ENCODE measurements around the gene SP6.

SP6 gene

DNA sequence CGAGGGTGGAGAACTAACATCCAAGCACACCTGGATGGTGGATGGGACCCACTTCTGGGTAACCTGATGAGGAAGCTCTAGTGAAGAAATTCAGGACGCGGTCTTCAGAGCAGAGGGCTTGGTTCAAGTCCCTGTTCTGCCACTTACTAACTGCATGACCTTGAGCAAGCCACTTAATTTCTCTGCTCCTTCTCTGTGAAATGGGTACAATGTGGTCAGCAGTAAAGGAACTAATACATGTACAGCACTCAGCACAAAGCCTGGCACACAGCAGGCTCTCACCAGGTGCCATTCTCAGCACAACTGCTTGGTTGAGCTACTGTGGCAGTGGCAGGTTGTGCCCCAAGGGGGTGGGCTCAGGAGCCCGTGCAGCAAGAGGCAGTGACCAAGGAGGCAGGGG is 27.4 kb downstream of the SP6 start:
- ATAC-seq (ENCODE audit: insufficient read depth, low read depth) = no peak
- no peak for TF ChIP-seq EZH2 (IDR thresholded peaks at IDR 0.05; ENCODE audit: borderline replicate concordance, low read depth, low read length, severe bottlenecking)
- TF ChIP-seq, protein P1, sequence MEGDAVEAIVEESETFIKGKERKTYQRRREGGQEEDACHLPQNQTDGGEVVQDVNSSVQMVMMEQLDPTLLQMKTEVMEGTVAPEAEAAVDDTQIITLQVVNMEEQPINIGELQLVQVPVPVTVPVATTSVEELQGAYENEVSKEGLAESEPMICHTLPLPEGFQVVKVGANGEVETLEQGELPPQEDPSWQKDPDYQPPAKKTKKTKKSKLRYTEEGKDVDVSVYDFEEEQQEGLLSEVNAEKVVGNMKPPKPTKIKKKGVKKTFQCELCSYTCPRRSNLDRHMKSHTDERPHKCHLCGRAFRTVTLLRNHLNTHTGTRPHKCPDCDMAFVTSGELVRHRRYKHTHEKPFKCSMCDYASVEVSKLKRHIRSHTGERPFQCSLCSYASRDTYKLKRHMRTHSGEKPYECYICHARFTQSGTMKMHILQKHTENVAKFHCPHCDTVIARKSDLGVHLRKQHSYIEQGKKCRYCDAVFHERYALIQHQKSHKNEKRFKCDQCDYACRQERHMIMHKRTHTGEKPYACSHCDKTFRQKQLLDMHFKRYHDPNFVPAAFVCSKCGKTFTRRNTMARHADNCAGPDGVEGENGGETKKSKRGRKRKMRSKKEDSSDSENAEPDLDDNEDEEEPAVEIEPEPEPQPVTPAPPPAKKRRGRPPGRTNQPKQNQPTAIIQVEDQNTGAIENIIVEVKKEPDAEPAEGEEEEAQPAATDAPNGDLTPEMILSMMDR (IDR thresholded peaks at IDR 0.05; ENCODE audit: borderline replicate concordance, extremely low read depth, low read length, poor library complexity, severe bottlenecking) = no peak

DNA sequence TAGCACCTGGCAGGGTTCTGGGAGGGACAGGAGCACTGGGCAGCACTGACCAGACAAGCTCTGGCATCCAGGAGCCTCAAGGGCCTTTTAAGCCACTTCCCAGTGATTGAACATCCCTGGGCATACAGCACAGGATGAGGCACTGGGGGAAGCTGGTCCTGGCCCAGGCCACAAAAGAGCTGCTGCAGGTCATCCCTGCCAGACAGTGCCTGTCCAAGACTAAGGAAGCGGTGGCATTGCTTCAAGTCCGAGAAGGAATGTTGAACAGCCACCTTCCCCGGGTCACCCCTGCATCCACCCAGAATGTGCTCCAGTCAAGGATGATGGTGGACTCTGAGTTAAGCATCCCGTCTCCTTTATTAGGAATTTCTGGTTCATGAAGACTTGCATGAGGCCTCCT is 28.2 kb downstream of the SP6 start:
- Histone ChIP-seq H3K9ac (ENCODE audit: low read depth, low read length) (no peak overlapping the region), H3K79me2 (ENCODE audit: insufficient read depth, low read length) (peaks cover 19% of the 10 kb centered on the region), H3K9me3 (ENCODE audit: insufficient read depth, low read length, severe bottlenecking) (no peaks in the 10 kb centered on the region), H3K4me1 (ENCODE audit: insufficient read depth, low read length) (peaks cover 24% of the 10 kb centered on the region), H3K36me3 (ENCODE audit: insufficient read depth, low read length) (peaks cover 54% of the 10 kb centered on the region), H3K27me3 (ENCODE audit: insufficient read depth, low read length, poor library complexity) (no peaks in the 10 kb centered on the region), H4K20me1 (ENCODE audit: insufficient read depth, low read length) (no peaks in the 10 kb centered on the region; the same call in 1 of the 2 replicates), H3K4me3 (ENCODE audit: low read depth in 1 of 2, low read length in 2 of 2) (no peak overlapping the region), H2AFZ (ENCODE audit: low read depth, low read length) (no peak overlapping the region), H3K4me2 (ENCODE audit: insufficient read depth, low read length) (no peak overlapping the region), H3K27ac (ENCODE audit: low read length) (no peak overlapping the region)
- no peak for DNase-seq
- TF ChIP-seq, protein P1 (IDR thresholded peaks at IDR 0.05; ENCODE audit: borderline replicate concordance, extremely low read depth, low read length, poor library complexity, severe bottlenecking) = no peak
- no peak for TF ChIP-seq EZH2 (IDR thresholded peaks at IDR 0.05; ENCODE audit: borderline replicate concordance, low read depth, low read length, severe bottlenecking)
- no peak for ATAC-seq (ENCODE audit: insufficient read depth, low read depth)

More for the DNA sequence above, 27.4 kb downstream of the SP6 start:
- Histone ChIP-seq H2AFZ (ENCODE audit: low read depth, low read length) (no peak overlapping the region), H3K27ac (ENCODE audit: low read length) (no peak overlapping the region), H3K9me3 (ENCODE audit: insufficient read depth, low read length, severe bottlenecking) (no peaks in the 10 kb centered on the region), H3K4me1 (ENCODE audit: insufficient read depth, low read length) (peaks cover 24% of the 10 kb centered on the region), H3K4me3 (ENCODE audit: low read depth in 1 of 2, low read length in 2 of 2) (no peak overlapping the region), H3K9ac (ENCODE audit: low read depth, low read length) (no peak overlapping the region), H3K27me3 (ENCODE audit: insufficient read depth, low read length, poor library complexity) (no peaks in the 10 kb centered on the region), H3K36me3 (ENCODE audit: insufficient read depth, low read length) (peaks cover 54% of the 10 kb centered on the region), H4K20me1 (ENCODE audit: insufficient read depth, low read length) (no peaks in the 10 kb centered on the region; the same call in 1 of the 2 replicates), H3K79me2 (ENCODE audit: insufficient read depth, low read length) (peaks cover 24% of the 10 kb centered on the region), H3K4me2 (ENCODE audit: insufficient read depth, low read length) (no peak overlapping the region)
- no peak for DNase-seq

DNA sequence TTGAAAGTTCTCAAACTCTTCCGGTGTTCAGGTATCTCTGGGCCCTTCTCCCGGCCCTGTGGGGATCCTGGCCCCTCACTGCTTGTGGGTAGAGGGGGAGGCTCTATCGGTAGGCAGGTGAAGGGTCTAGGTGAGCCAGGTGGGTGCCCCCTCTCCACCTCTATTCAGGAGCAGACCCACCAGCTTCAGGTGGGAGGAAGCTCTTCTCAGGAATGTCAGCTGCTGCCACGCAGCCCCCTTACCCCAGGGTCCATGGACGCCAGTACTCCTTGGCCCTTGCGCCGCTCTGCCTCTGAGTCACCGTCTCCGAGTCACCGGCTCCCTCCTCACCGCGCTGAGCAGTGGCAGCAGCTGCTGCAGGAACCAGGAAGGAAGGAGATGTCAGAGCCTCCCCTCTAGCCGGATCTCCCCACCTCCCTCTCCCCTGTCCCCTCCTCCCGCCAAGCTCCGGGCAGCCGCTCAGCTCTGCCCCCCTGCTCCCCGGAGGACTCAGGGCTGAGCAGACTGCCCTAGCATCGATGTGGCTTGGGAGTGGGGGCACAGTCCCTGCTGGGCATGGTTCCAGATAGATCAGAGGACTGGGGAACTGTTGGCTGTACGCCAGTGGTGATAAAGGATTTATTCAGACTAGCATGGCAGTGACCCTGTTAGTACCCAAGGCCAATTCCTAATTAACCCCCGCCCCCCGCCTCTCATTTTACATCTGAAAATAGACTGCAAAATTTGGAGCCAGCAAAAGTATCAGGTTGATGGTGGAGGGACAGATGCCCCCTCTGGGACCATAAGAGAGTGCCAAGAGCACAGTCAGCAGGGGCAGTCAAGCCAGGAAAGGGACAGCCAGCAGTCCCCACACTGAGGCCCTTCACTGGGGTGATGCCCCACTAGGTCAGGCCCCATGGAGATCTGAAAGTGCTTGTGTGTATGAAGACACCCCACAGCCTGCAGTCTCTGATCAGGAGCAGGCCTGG is 29.3 kb downstream of the SP6 start, which contains the start of gene OSBPL7:
Gene OSBPL7, minus strand, starts transcription at position 371 of the 968 bp plus-strand sequence. CDS start 1,516 bp downstream, outside the sequence.
- DNase-seq (peak; percentile 90), ATAC-seq (ENCODE audit: insufficient read depth, low read depth) (peak; percentile 99)
- Histone ChIP-seq H4K20me1 (ENCODE audit: insufficient read depth, low read length) (no peaks in the 10 kb centered on the region; the same call in 1 of the 2 replicates), H3K27ac (ENCODE audit: low read length) (peak within 1 kb of the TSS; percentile 78), H3K9ac (ENCODE audit: low read depth, low read length) (peak within 1 kb of the TSS; percentile 79), H3K4me1 (ENCODE audit: insufficient read depth, low read length) (peaks cover 24% of the 10 kb centered on the region), H3K4me2 (ENCODE audit: insufficient read depth, low read length) (peak within 1 kb of the TSS; percentile 99), H3K27me3 (ENCODE audit: insufficient read depth, low read length, poor library complexity) (no peaks in the 10 kb centered on the region), H3K4me3 (ENCODE audit: low read depth in 1 of 2, low read length in 2 of 2) (peak within 1 kb of the TSS; percentile 85 to 88; a peak in 3 of 4 replicates), H2AFZ (ENCODE audit: low read depth, low read length) (peak within 1 kb of the TSS; percentile 84), H3K36me3 (ENCODE audit: insufficient read depth, low read length) (peaks cover 53% of the 10 kb centered on the region), H3K9me3 (ENCODE audit: insufficient read depth, low read length, severe bottlenecking) (no peaks in the 10 kb centered on the region), H3K79me2 (ENCODE audit: insufficient read depth, low read length) (peaks cover 19% of the 10 kb centered on the region)
- no peak for TF ChIP-seq EZH2 (IDR thresholded peaks at IDR 0.05; ENCODE audit: borderline replicate concordance, low read depth, low read length, severe bottlenecking)
- TF ChIP-seq, protein P1 (IDR thresholded peaks at IDR 0.05; ENCODE audit: borderline replicate concordance, extremely low read depth, low read length, poor library complexity, severe bottlenecking) = peak; percentile 86
